PFSK-1 (cell line): ENCODE results near the gene INAVA. TPM values are rescaled to one million over a fixed set of nuclear protein-coding genes. Genes with fewer than 3 reads are reported as not detected.

ENCODE experiments used
- FOXP2 ChIP-seq: optimal IDR thresholded peaks from 2 replicates; pipeline ENCODE3; 2011; ENCODE audit warnings: borderline replicate concordance, control low read depth, inconsistent platforms; ENCODE audit not compliant: insufficient read depth; ENCODE audit errors: extremely low read length, extremely low read depth
- POLR2AphosphoS5 ChIP-seq: IDR thresholded peaks from 2 replicates; pipeline ENCODE4 v1.6.1; 2012; ENCODE audit warnings: low read depth, mild to moderate bottlenecking, control low read depth, low read length, moderate library complexity
- REST ChIP-seq, 2 experiments: IDR thresholded peaks; 2 replicates each; pipeline versions ENCODE4 v1.6.1 to v1.8.0; 2011 to 2012; ENCODE audit warnings: low read depth in 2 of 2, low read length in 2 of 2, control low read depth in 1 of 2, inconsistent platforms in 1 of 2, mild to moderate bottlenecking in 1 of 2, moderate library complexity in 1 of 2; ENCODE audit not compliant: insufficient read depth in 1 of 2
- SIN3A ChIP-seq: IDR thresholded peaks from 2 replicates; pipeline ENCODE4 v1.6.1; 2012; ENCODE audit warnings: mild to moderate bottlenecking, low read length, moderate library complexity, borderline replicate concordance; ENCODE audit not compliant: insufficient read depth
- TAF1 ChIP-seq: IDR thresholded peaks from 2 replicates; pipeline ENCODE4 v1.6.1; 2012; ENCODE audit warnings: low read length, control low read depth, borderline replicate concordance; ENCODE audit not compliant: insufficient read depth
- polyA plus RNA-seq: library from polyadenylated mRNA; unstranded; fragments of >200 nt; gene quantifications from one replicate; pipeline ENCODE4 v1.2.1, GENCODE V29; 2012; ENCODE audit warnings: low read depth, missing spikeins; ENCODE audit not compliant: insufficient read length

Gene INAVA, protein sequence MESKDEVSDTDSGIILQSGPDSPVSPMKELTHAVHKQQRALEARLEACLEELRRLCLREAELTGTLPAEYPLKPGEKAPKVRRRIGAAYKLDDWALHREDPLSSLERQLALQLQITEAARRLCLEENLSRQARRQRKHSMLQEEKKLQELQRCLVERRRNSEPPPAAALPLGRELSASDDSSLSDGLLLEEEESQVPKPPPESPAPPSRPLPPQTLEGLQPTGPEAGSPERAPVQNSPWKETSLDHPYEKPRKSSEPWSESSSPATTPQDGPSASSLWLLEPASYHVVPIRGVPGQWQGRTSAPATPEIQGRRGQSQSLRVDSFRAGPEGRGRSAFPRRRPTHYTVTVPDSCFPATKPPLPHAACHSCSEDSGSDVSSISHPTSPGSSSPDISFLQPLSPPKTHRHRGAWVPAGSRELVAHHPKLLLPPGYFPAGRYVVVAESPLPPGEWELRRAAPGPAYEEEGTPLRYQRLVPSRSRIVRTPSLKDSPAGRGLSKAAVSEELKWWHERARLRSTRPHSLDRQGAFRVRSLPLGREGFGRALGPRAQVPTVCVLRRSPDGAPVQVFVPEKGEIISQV
- 0.51 TPM for polyA plus RNA-seq

- no peak for TF ChIP-seq FOXP2
These were observed at the start of gene INAVA for GRCh38 chr1:200894712-200895442. TSS of gene INAVA (plus strand) at chr1:200894900. CDS start at chr1:200898401, 3,501 bp downstream.

- TF ChIP-seq POLR2AphosphoS5 (no peak), SIN3A (no peak), REST (IDR thresholded peaks at IDR 0.05; ENCODE audit: insufficient read depth in 1 of 2, low read depth in 2 of 2, low read length in 2 of 2) (no peak), TAF1 (no peak), FOXP2 (no peak)
These were observed 49.3 kb upstream of the INAVA start for GRCh38 chr1:200845360-200845759.

- no peak for TF ChIP-seq SIN3A
- TF ChIP-seq REST (IDR thresholded peaks at IDR 0.05; ENCODE audit: insufficient read depth in 1 of 2, low read depth in 2 of 2, low read length in 2 of 2) = no peak
- TF ChIP-seq FOXP2 = no peak
- TF ChIP-seq POLR2AphosphoS5 = no peak
- no peak for TF ChIP-seq TAF1
These were observed 48.3 kb upstream of the INAVA start for GRCh38 chr1:200846398-200846797.

DNA sequence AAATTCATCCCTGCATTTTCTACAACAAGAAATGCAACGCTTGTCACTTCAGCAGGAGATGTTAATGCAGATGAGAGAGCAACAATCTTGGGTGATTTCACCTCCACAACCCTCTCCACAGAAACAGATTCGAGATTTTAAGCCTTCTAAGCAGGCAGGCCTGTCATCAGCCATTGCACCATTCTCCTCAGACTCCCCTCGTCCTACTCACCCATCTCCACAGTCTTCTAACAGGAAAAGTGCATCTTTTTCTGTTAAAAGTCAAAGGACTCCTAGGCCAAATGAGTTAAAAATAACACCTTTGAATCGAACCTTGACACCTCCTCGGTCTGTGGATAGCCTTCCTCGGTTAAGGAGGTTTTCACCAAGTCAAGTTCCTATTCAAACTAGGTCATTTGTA is 45.3 kb upstream of the INAVA start:
- TF ChIP-seq REST (IDR thresholded peaks at IDR 0.05; ENCODE audit: insufficient read depth in 1 of 2, low read depth in 2 of 2, low read length in 2 of 2) (no peak), SIN3A (no peak)

DNA sequence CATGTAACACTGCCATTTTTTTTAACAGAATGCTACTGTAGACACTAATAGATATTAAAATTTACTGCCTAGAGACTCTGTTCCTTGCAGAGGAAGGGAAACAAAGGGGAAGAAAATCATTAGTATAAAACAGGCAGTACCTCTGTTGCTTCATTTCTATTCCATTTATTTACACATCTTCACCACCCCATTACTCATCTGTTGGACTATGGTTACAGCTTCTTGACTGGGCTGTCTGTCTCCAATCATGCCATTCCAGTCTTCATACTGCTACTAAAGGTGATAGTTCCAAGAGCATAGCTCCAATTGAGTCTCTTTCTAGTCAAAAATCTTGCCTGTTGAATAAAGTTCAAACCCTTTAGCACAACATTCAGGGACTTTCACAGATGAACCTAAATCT is 44.1 kb upstream of the INAVA start:
- no peak for TF ChIP-seq REST (IDR thresholded peaks at IDR 0.05; ENCODE audit: insufficient read depth in 1 of 2, low read depth in 2 of 2, low read length in 2 of 2)
